ENCODE results near the gene PTPN3. TPM values are rescaled to one million over a fixed set of nuclear protein-coding genes. Genes with fewer than 3 reads are reported as not detected.
A peak's percentile ranks its signal among the peaks of the same experiment; 100 is the strongest.

Gene PTPN3
- total RNA-seq, 1 donor from 2014 or later = 4.9 TPM

- no peak for DNase-seq (ENCODE audit: extremely low spot score, unreplicated experiment)
- no peaks in the 10 kb centered on the region for H3K9me3 Mint-ChIP-seq
- H3K4me1 Mint-ChIP-seq (ENCODE audit: unreplicated experiment) = no peaks in the 10 kb centered on the region
- H3K36me3 Mint-ChIP-seq = no peaks in the 10 kb centered on the region
- H3K27ac Mint-ChIP-seq = no peak overlapping the region
- no peak overlapping the region for H3K4me3 Mint-ChIP-seq
- H3K27me3 Mint-ChIP-seq = no peaks in the 10 kb centered on the region
- no peak for TF ChIP-seq CTCF (conservative IDR thresholded peaks at IDR 0.05)
Measured at GRCh38 chr9:109460576-109460975, 37.5 kb downstream of the PTPN3 start.

GRCh38 chr9:109459423-109459822 lies 38.7 kb downstream of the PTPN3 start:
- H3K27me3 Mint-ChIP-seq = no peaks in the 10 kb centered on the region

GRCh38 chr9:109458453-109459211 lies 39.5 kb downstream of the PTPN3 start:
- Mint-ChIP-seq H3K4me3 (no peak overlapping the region), H3K9me3 (no peaks in the 10 kb centered on the region), H3K4me1 (ENCODE audit: unreplicated experiment) (peaks cover under 1% of the 10 kb centered on the region), H3K27ac (no peak overlapping the region), H3K36me3 (no peaks in the 10 kb centered on the region), H3K27me3 (no peaks in the 10 kb centered on the region)
- no peak for TF ChIP-seq CTCF (conservative IDR thresholded peaks at IDR 0.05)
- DNase-seq (ENCODE audit: extremely low spot score, unreplicated experiment) = no peak

More at GRCh38 chr9:109459423-109459822, 38.7 kb downstream of the PTPN3 start:
- Mint-ChIP-seq H3K36me3 (no peaks in the 10 kb centered on the region), H3K4me1 (ENCODE audit: unreplicated experiment) (no peaks in the 10 kb centered on the region), H3K9me3 (no peaks in the 10 kb centered on the region), H3K4me3 (no peak overlapping the region), H3K27ac (no peak overlapping the region)
- TF ChIP-seq CTCF (conservative IDR thresholded peaks at IDR 0.05) = peak; percentile 47
- no peak for DNase-seq (ENCODE audit: extremely low spot score, unreplicated experiment)

GRCh38 chr9:109456811-109457210 lies 41.3 kb downstream of the PTPN3 start:
- H3K4me3 Mint-ChIP-seq = no peak overlapping the region
- peaks cover 5% of the 10 kb centered on the region for H3K4me1 Mint-ChIP-seq (ENCODE audit: unreplicated experiment)
- H3K27me3 Mint-ChIP-seq = no peaks in the 10 kb centered on the region
- no peaks in the 10 kb centered on the region for H3K9me3 Mint-ChIP-seq
- no peak overlapping the region for H3K27ac Mint-ChIP-seq
- no peaks in the 10 kb centered on the region for H3K36me3 Mint-ChIP-seq
- no peak for DNase-seq (ENCODE audit: extremely low spot score, unreplicated experiment)
- TF ChIP-seq CTCF (conservative IDR thresholded peaks at IDR 0.05) = no peak

- DNase-seq (ENCODE audit: extremely low spot score, unreplicated experiment) = no peak
- no peak for TF ChIP-seq CTCF (conservative IDR thresholded peaks at IDR 0.05)
- H3K4me3 Mint-ChIP-seq = no peak overlapping the region
- H3K36me3 Mint-ChIP-seq = no peaks in the 10 kb centered on the region
- no peaks in the 10 kb centered on the region for H3K9me3 Mint-ChIP-seq
- no peaks in the 10 kb centered on the region for H3K27me3 Mint-ChIP-seq
- H3K4me1 Mint-ChIP-seq (ENCODE audit: unreplicated experiment) = peaks cover 5% of the 10 kb centered on the region
- no peak overlapping the region for H3K27ac Mint-ChIP-seq
Measured at GRCh38 chr9:109455861-109456260, 42.2 kb downstream of the PTPN3 start.
